OCI-LY3 (cell line): Measurements from ENCODE around the gene MRAS.

Experiments used
- CTCF ChIP-seq: fragments of 200-600, 300-600 bp; sonication (generic); IDR thresholded peaks from 2 replicates; pipeline ENCODE4 v1.5.1; 2014; ENCODE audit warnings: antibody characterized with exemption, low read length, low read depth
- EZH2phosphoT487 ChIP-seq: fragments of 200-600 bp; shearing (Covaris generic); IDR thresholded peaks from 2 replicates; pipeline ENCODE4 v1.6.1; 2018; ENCODE audit warnings: antibody characterized with exemption, mixed run types, low read depth

GRCh38 chr3:138329984-138330293 lies 18.4 kb upstream of the MRAS start:
- no peak for TF ChIP-seq CTCF
- no peak for TF ChIP-seq EZH2phosphoT487
